ENCODE measurements around the gene EPN1. TPM values are rescaled to one million over a fixed set of nuclear protein-coding genes. Genes with fewer than 3 reads are reported as not detected.

EPN1 gene
- polyA plus RNA-seq, 1 donor (not counting 4 experiments of a cell fraction or from before 2014, with no cell fraction given): 23.3 TPM

GRCh38 chr19:55689411-55690108 is 14.5 kb downstream of the EPN1 start:
- no peak for TF ChIP-seq CTCF (optimal IDR thresholded peaks at IDR 0.05 in 1 of 3, IDR thresholded peaks at IDR 0.05 in 1 of 3, conservative IDR thresholded peaks at IDR 0.05 in 1 of 3; ENCODE audit: extremely low read depth in 1 of 3, insufficient read depth in 2 of 3, low read length in 3 of 3)
- TF ChIP-seq EZH2 (IDR thresholded peaks at IDR 0.05; ENCODE audit: low read length): no peak
- Histone ChIP-seq H4K20me1 (ENCODE audit: control insufficient read depth, extremely low read depth, insufficient read depth, low read length) (no peaks in the 10 kb centered on the region), H3K4me3 (ENCODE audit: control insufficient read depth in 2 of 3, extremely low read depth in 1 of 3, insufficient read depth in 2 of 3, low read depth in 1 of 3, low read length in 3 of 3) (no peak overlapping the region), H3K27me3 (ENCODE audit: control insufficient read depth, extremely low read depth, insufficient read depth, low read length) (no peaks in the 10 kb centered on the region), H3K4me2 (ENCODE audit: control insufficient read depth, extremely low read depth, insufficient read depth, low read depth, low read length) (no peak overlapping the region), H3K27ac (ENCODE audit: control insufficient read depth, insufficient read depth, low read length) (no peak overlapping the region), H3K4me1 (ENCODE audit: control insufficient read depth, extremely low read depth, insufficient read depth, low read length) (no peaks in the 10 kb centered on the region), H3K36me3 (ENCODE audit: control insufficient read depth in 2 of 2, extremely low read depth in 1 of 2, insufficient read depth in 2 of 2, low read length in 2 of 2) (peaks cover 20 to 35% of the 10 kb centered on the region in 2 experiments), H2AFZ (ENCODE audit: control insufficient read depth, low read length) (no peak overlapping the region), H3K9me1 (ENCODE audit: control insufficient read depth, extremely low read depth, insufficient read depth, low read length) (no peaks in the 10 kb centered on the region), H3K79me2 (ENCODE audit: control insufficient read depth, insufficient read depth, low read length) (peaks cover 33% of the 10 kb centered on the region), H3K9ac (ENCODE audit: control insufficient read depth, extremely low read depth, insufficient read depth, low read length) (no peak overlapping the region), H3K9me3 (ENCODE audit: control insufficient read depth, low read depth, low read length) (no peaks in the 10 kb centered on the region)
- dilution Hi-C loops (cut with MboI; ENCODE audit: extremely low pct_ligation_motif_present, low sequenced_read_pairs): no loop called here
- FAIRE-seq (no peak), DNase-seq (ENCODE audit: low read depth, low spot score) (no peak)

- no peaks in the 10 kb centered on the region for H3K9me3 ChIP-seq (ENCODE audit: control insufficient read depth, low read depth, low read length)
- H3K27ac ChIP-seq (ENCODE audit: control insufficient read depth, insufficient read depth, low read length): no peak overlapping the region
- no peaks in the 10 kb centered on the region for H3K9me1 ChIP-seq (ENCODE audit: control insufficient read depth, extremely low read depth, insufficient read depth, low read length)
- dilution Hi-C loops (cut with MboI; ENCODE audit: extremely low pct_ligation_motif_present, low sequenced_read_pairs): no loop called here
- no peaks in the 10 kb centered on the region for H4K20me1 ChIP-seq (ENCODE audit: control insufficient read depth, extremely low read depth, insufficient read depth, low read length)
- H3K27me3 ChIP-seq (ENCODE audit: control insufficient read depth, extremely low read depth, insufficient read depth, low read length): no peaks in the 10 kb centered on the region
- no peaks in the 10 kb centered on the region for H3K4me1 ChIP-seq (ENCODE audit: control insufficient read depth, extremely low read depth, insufficient read depth, low read length)
- peaks cover 26% of the 10 kb centered on the region for H3K79me2 ChIP-seq (ENCODE audit: control insufficient read depth, insufficient read depth, low read length)
- H2AFZ ChIP-seq (ENCODE audit: control insufficient read depth, low read length): no peak overlapping the region
- TF ChIP-seq CTCF (optimal IDR thresholded peaks at IDR 0.05 in 1 of 3, IDR thresholded peaks at IDR 0.05 in 1 of 3, conservative IDR thresholded peaks at IDR 0.05 in 1 of 3; ENCODE audit: extremely low read depth in 1 of 3, insufficient read depth in 2 of 3, low read length in 3 of 3) (no peak), EZH2 (IDR thresholded peaks at IDR 0.05; ENCODE audit: low read length) (no peak)
- no peak overlapping the region for H3K4me3 ChIP-seq (ENCODE audit: control insufficient read depth in 2 of 3, extremely low read depth in 1 of 3, insufficient read depth in 2 of 3, low read depth in 1 of 3, low read length in 3 of 3)
- H3K36me3 ChIP-seq (ENCODE audit: control insufficient read depth in 2 of 2, extremely low read depth in 1 of 2, insufficient read depth in 2 of 2, low read length in 2 of 2): peaks cover 19 to 34% of the 10 kb centered on the region in 2 experiments
- DNase-seq (ENCODE audit: low read depth, low spot score) (no peak), FAIRE-seq (no peak)
- no peak overlapping the region for H3K9ac ChIP-seq (ENCODE audit: control insufficient read depth, extremely low read depth, insufficient read depth, low read length)
- no peak overlapping the region for H3K4me2 ChIP-seq (ENCODE audit: control insufficient read depth, extremely low read depth, insufficient read depth, low read depth, low read length)
Observed at GRCh38 chr19:55690109-55690768, 15.2 kb downstream of the EPN1 start.
